SK-N-MC (cell line): ENCODE data around the gene LRRC56.

Experiments
- EZH2 ChIP-seq: fragments of 200-600 bp; sonication (generic); IDR thresholded peaks from one replicate; pipeline ENCODE4 v1.6.1; 2017; ENCODE audit warnings: antibody characterized with exemption
- FOXP2 ChIP-seq: optimal IDR thresholded peaks from 2 replicates; pipeline ENCODE3; 2011; ENCODE audit warnings: mild to moderate bottlenecking, moderate library complexity; ENCODE audit not compliant: insufficient read depth; ENCODE audit errors: extremely low read length, control extremely low read depth
- POLR2AphosphoS5 ChIP-seq: IDR thresholded peaks from 2 replicates; pipeline ENCODE4 v1.6.1; 2012; ENCODE audit warnings: mild to moderate bottlenecking, low read depth, low read length, borderline replicate concordance

GRCh38 chr11:514606-515005 is 22.7 kb upstream of the LRRC56 start:
- TF ChIP-seq POLR2AphosphoS5 (no peak), EZH2 (no peak), FOXP2 (no peak)
